HG02981 (cell line): Measurements from ENCODE around the gene KCTD11.
A peak's percentile ranks its signal among the peaks of the same experiment; 100 is the strongest.

Source experiments
- ATAC-seq: cut with Tn5 transposase; IDR thresholded peaks from one replicate; pipeline ENCODE4 v1.9.1; 2021; ENCODE audit warnings: mild to moderate bottlenecking, moderate library complexity; ENCODE audit not compliant: unreplicated experiment

Gene KCTD11

GRCh38 chr17:7370853-7371252 lies 18.9 kb downstream of the KCTD11 start:
- ATAC-seq = no peak

- ATAC-seq = no peak
Observed at GRCh38 chr17:7374353-7374752, 22.4 kb downstream of the KCTD11 start.

GRCh38 chr17:7379134-7379533 lies 27.2 kb downstream of the KCTD11 start:
- no peak for ATAC-seq

- ATAC-seq = no peak
Observed at GRCh38 chr17:7380321-7380720, 28.4 kb downstream of the KCTD11 start.

- no peak for ATAC-seq
Observed at GRCh38 chr17:7380855-7381683, 29.1 kb downstream of the KCTD11 start, which contains the start of gene TNK1. TSS of gene TNK1 (plus strand) at chr17:7381089. CDS start at chr17:7382927, 1,838 bp downstream.

- ATAC-seq = no peak
Observed at GRCh38 chr17:7382901-7383300, 30.9 kb downstream of the KCTD11 start.

- no peak for ATAC-seq
Observed at GRCh38 chr17:7383371-7383741, 31.4 kb downstream of the KCTD11 start.

- no peak for ATAC-seq
Observed at GRCh38 chr17:7383742-7384488, 32.0 kb downstream of the KCTD11 start.

GRCh38 chr17:7384489-7385081 lies 32.6 kb downstream of the KCTD11 start:
- ATAC-seq = no peak

- no peak for ATAC-seq
Observed at GRCh38 chr17:7388856-7389255, 36.9 kb downstream of the KCTD11 start.

- no peak for ATAC-seq
Observed at GRCh38 chr17:7389924-7390910, 38.3 kb downstream of the KCTD11 start.

GRCh38 chr17:7391307-7391706 lies 39.3 kb downstream of the KCTD11 start:
- no peak for ATAC-seq

GRCh38 chr17:7392696-7393612 lies 41.0 kb downstream of the KCTD11 start:
- no peak for ATAC-seq

- peak; percentile 26 for ATAC-seq
Observed at GRCh38 chr17:7393613-7394451, 41.9 kb downstream of the KCTD11 start.

- peak; percentile 73 for ATAC-seq
Observed at GRCh38 chr17:7394452-7395191, 42.7 kb downstream of the KCTD11 start, which contains the start of gene PLSCR3. TSS of gene PLSCR3 (minus strand) at chr17:7394525. CDS start at chr17:7394110, 415 bp downstream.

GRCh38 chr17:7396147-7396546 lies 44.2 kb downstream of the KCTD11 start:
- no peak for ATAC-seq

- no peak for ATAC-seq
Observed at GRCh38 chr17:7398612-7399011, 46.6 kb downstream of the KCTD11 start.
